ENCODE results near the gene TARS2. TPM values are rescaled to one million over a fixed set of nuclear protein-coding genes. Genes with fewer than 3 reads are reported as not detected.

Gene TARS2
- total RNA-seq, 1 experiment from 2014 or later = 44.8 TPM

DNA sequence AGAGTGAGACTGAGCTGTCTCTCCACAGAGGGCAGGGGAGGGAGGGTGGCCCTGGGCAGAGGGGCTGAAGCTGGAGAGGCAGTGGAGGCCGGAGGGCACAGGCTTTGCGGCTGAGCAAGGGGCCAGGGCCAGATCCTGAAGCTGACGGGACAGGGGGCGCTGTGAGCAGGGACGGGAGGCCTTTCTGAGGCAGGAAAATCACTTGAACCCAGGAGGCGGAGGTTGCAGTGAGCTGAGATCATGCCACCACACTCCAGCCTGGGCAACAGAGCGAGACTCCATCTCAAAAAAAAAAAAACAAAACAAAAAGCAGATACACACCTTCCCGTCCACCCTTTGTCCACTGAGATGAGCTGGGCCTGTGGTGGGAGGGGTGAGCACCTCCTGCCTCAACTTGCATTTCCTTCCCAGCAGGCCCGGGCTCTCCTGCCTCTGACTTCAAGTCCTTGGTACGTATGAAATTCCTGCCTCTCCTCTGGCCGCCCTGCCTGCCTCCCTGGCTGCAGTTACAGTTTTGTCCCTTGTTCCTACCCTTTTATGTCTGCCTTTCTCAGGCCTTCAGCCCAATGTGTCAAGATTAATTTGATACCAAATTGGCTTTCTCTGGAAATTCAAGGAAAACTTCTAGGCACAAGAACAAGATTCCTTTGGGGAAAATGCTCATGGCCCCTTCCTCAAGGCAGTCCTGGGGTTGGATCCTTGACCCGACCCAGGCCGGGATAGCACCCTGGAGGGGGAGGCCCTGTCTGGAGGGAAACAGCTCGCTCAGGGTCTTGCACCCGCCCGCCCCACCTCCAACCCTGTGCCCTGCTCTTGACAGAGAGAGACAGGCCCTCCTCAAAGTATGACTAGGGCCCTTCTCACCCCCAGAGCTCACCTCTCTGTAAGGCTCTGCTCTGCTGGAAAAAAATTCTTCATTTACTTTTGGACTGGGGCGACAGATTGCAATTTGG lies 50.8 kb downstream of the TARS2 start:
- H2AFZ ChIP-seq = 0 out of 2 replicates have a peak overlapping the region, but pooled peaks have one; percentile 23
- no peaks in the 10 kb centered on the region for H3K9me2 ChIP-seq (ENCODE audit: insufficient read depth)
- H4K20me1 ChIP-seq (ENCODE audit: insufficient read depth) = no peaks in the 10 kb centered on the region
- peaks cover 23% of the 10 kb centered on the region; the same call in 1 of the 2 replicates for H3F3A ChIP-seq (ENCODE audit: insufficient read depth, low read depth)
- no peak overlapping the region for H3K4me3 ChIP-seq
- H3K9me3 ChIP-seq (ENCODE audit: insufficient read depth, low read depth) = no peaks in the 10 kb centered on the region
- BruUV-seq (replicated peaks) = TSS peak; percentile 77
- no peaks in the 10 kb centered on the region for H3K79me2 ChIP-seq (ENCODE audit: low read depth)
- peak; percentile 70 to 78 for DNase-seq
- intact Hi-C loops (cut with micrococcal nuclease; ENCODE audit: unreplicated experiment) = no loop called here
- no peak for TF ChIP-seq EZH2 (IDR thresholded peaks at IDR 0.05; ENCODE audit: low read depth)
- TF ChIP-seq, protein P1, sequence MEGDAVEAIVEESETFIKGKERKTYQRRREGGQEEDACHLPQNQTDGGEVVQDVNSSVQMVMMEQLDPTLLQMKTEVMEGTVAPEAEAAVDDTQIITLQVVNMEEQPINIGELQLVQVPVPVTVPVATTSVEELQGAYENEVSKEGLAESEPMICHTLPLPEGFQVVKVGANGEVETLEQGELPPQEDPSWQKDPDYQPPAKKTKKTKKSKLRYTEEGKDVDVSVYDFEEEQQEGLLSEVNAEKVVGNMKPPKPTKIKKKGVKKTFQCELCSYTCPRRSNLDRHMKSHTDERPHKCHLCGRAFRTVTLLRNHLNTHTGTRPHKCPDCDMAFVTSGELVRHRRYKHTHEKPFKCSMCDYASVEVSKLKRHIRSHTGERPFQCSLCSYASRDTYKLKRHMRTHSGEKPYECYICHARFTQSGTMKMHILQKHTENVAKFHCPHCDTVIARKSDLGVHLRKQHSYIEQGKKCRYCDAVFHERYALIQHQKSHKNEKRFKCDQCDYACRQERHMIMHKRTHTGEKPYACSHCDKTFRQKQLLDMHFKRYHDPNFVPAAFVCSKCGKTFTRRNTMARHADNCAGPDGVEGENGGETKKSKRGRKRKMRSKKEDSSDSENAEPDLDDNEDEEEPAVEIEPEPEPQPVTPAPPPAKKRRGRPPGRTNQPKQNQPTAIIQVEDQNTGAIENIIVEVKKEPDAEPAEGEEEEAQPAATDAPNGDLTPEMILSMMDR (conservative IDR thresholded peaks at IDR 0.05) = no peak
- POLR2A ChIA-PET (ENCODE audit: unreplicated experiment) = interaction anchor here (0.5 to 1.4 kb wide), 8 partner anchors 24 to 651 kb away, joined by 3 to 15 read pairs (median 6); partner anchors contain the start of genes ECM1 and GOLPH3L
- peak overlapping the region; percentile 53 for H3K4me2 ChIP-seq
- CTCF ChIA-PET = interaction anchor here (0.6 to 1.8 kb wide), 6 partner anchors 9 to 423 kb away, joined by 3 to 11 read pairs (median 4); partner anchors contain the start of gene ECM1
- peak overlapping the region; percentile 48 for H3K27ac ChIP-seq
- H3K4me1 ChIP-seq (replicated peaks; ENCODE audit: insufficient read depth) = peaks cover 33% of the 10 kb centered on the region
- no peaks in the 10 kb centered on the region for H3K36me3 ChIP-seq (ENCODE audit: low read depth)
- no peaks in the 10 kb centered on the region for H3K27me3 ChIP-seq (ENCODE audit: insufficient read depth, low read depth)

DNA sequence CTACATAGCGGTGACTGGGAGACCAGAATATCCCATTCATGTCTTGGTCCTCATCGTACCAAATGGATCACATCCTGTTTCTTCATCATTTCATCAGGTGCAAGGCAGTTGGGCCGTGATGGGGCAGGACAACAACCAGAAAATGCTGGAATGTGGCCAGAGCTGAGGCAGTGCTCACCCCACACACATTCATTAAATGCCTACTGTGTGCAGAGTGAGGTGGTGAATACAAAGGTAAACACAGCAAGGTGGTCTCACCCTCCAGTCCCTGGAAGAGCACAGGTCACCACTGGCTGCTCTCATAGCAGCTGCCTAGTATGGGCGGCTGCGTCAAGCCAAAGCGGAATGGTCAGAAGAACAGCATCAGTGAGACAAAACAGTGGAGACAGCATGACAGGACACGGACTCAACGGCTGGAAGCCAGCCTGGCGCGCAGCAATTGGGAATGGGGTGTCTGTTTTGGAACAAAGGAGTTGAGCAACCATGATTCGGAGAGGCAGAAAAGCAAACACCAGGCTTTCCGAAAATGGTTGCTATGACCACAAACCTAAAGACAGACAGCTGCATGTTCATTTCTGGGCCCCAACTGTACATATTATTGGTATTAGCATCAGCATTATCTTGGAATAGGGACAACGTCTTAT lies 56.4 kb downstream of the TARS2 start:
- intact Hi-C loops (cut with micrococcal nuclease; ENCODE audit: unreplicated experiment) = no loop called here
- ChIA-PET POLR2A (ENCODE audit: unreplicated experiment) (interaction anchor here (0.6 to 0.7 kb wide), 2 partner anchors 81 to 472 kb away, joined by 3 to 4 read pairs; no protein-coding TSS in a partner anchor), CTCF (no interaction called here)
- H3K4me3 ChIP-seq = no peak overlapping the region
- no peaks in the 10 kb centered on the region for H4K20me1 ChIP-seq (ENCODE audit: insufficient read depth)
- H3K27me3 ChIP-seq (ENCODE audit: insufficient read depth, low read depth) = no peaks in the 10 kb centered on the region
- peaks cover 2% of the 10 kb centered on the region for H3K4me1 ChIP-seq (replicated peaks; ENCODE audit: insufficient read depth)
- H3K79me2 ChIP-seq (ENCODE audit: low read depth) = no peaks in the 10 kb centered on the region
- no TSS peak for BruUV-seq (replicated peaks)
- no peaks in the 10 kb centered on the region for H3K9me3 ChIP-seq (ENCODE audit: insufficient read depth, low read depth)
- no peak overlapping the region for H2AFZ ChIP-seq
- TF ChIP-seq, protein P1 (conservative IDR thresholded peaks at IDR 0.05) = no peak
- TF ChIP-seq EZH2 (IDR thresholded peaks at IDR 0.05; ENCODE audit: low read depth) = no peak
- DNase-seq = no peak
- H3F3A ChIP-seq (ENCODE audit: insufficient read depth, low read depth) = 0 out of 2 replicates have a peak, but pooled peaks cover 3% of the 10 kb centered on the region
- H3K9me2 ChIP-seq (ENCODE audit: insufficient read depth) = no peaks in the 10 kb centered on the region
- no peak overlapping the region for H3K27ac ChIP-seq
- no peaks in the 10 kb centered on the region for H3K36me3 ChIP-seq (ENCODE audit: low read depth)
- no peak overlapping the region for H3K4me2 ChIP-seq

DNA sequence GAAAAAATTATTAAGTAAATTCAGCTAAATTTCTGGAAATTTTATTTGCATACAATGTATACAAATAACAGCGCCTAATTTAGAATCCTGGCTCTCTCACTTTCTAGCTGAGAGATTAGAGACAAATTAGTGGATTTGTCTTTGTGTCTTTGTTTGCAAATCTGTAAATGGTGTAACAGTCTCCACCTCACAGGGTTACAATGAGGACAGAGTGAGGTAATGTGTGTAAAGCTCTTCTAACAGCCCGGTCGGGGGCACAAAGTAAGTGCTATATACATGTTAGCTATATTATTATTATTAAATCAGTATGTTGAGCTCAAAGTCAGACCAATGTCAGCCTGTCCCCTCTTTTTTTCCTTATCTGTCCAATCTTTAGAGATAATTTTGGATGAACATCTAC lies 57.0 kb downstream of the TARS2 start:
- ChIA-PET CTCF (no interaction called here), POLR2A (ENCODE audit: unreplicated experiment) (interaction anchor here (0.6 to 0.7 kb wide), 3 partner anchors 80 to 473 kb away, joined by 3 to 12 read pairs (median 4); no protein-coding TSS in a partner anchor)

More for the DNA sequence above, 57.0 kb downstream of the TARS2 start:
- Histone ChIP-seq H3K27ac (no peak overlapping the region), H2AFZ (no peak overlapping the region), H3K4me3 (no peak overlapping the region), H3K79me2 (ENCODE audit: low read depth) (no peaks in the 10 kb centered on the region), H3K4me1 (replicated peaks; ENCODE audit: insufficient read depth) (no peaks in the 10 kb centered on the region), H3K9me2 (ENCODE audit: insufficient read depth) (no peaks in the 10 kb centered on the region), H3K36me3 (ENCODE audit: low read depth) (no peaks in the 10 kb centered on the region), H3K9me3 (ENCODE audit: insufficient read depth, low read depth) (no peaks in the 10 kb centered on the region), H3K4me2 (no peak overlapping the region), H3K27me3 (ENCODE audit: insufficient read depth, low read depth) (no peaks in the 10 kb centered on the region), H3F3A (ENCODE audit: insufficient read depth, low read depth) (0 out of 2 replicates have a peak, but pooled peaks cover 5% of the 10 kb centered on the region), H4K20me1 (ENCODE audit: insufficient read depth) (no peaks in the 10 kb centered on the region)
- no TSS peak for BruUV-seq (replicated peaks)
- no peak for TF ChIP-seq EZH2 (IDR thresholded peaks at IDR 0.05; ENCODE audit: low read depth)
- TF ChIP-seq, protein P1 (conservative IDR thresholded peaks at IDR 0.05) = no peak
- intact Hi-C loops (cut with micrococcal nuclease; ENCODE audit: unreplicated experiment) = no loop called here
- no peak for DNase-seq
